Right renal cortex interstitium (tissue), 3 donors: ENCODE measurements around the gene NFIB. TPM values are rescaled to one million over a fixed set of nuclear protein-coding genes. Genes with fewer than 3 reads are reported as not detected.

ENCODE experiments used
- DNase-seq, 3 donors: peaks; one replicate each; pipeline ENCODE4 v3.0.0-alpha.2; 2013; ENCODE audit warnings: low read depth in 3 of 3, low spot score in 2 of 3
- polyA plus RNA-seq, 3 donors: library from polyadenylated mRNA; unstranded; fragments of 120-200 nt; gene quantifications; one replicate each; pipeline ENCODE4 v1.2.1, GENCODE V29; 2013; ENCODE audit not compliant: insufficient read length in 3 of 3

NFIB gene
- polyA plus RNA-seq, 3 donors: 18.1 to 19.9 (median 18.4) TPM

GRCh38 chr9:14307989-14308852 lies 5.7 kb downstream of the NFIB start:
- DNase-seq: no peak

DNA sequence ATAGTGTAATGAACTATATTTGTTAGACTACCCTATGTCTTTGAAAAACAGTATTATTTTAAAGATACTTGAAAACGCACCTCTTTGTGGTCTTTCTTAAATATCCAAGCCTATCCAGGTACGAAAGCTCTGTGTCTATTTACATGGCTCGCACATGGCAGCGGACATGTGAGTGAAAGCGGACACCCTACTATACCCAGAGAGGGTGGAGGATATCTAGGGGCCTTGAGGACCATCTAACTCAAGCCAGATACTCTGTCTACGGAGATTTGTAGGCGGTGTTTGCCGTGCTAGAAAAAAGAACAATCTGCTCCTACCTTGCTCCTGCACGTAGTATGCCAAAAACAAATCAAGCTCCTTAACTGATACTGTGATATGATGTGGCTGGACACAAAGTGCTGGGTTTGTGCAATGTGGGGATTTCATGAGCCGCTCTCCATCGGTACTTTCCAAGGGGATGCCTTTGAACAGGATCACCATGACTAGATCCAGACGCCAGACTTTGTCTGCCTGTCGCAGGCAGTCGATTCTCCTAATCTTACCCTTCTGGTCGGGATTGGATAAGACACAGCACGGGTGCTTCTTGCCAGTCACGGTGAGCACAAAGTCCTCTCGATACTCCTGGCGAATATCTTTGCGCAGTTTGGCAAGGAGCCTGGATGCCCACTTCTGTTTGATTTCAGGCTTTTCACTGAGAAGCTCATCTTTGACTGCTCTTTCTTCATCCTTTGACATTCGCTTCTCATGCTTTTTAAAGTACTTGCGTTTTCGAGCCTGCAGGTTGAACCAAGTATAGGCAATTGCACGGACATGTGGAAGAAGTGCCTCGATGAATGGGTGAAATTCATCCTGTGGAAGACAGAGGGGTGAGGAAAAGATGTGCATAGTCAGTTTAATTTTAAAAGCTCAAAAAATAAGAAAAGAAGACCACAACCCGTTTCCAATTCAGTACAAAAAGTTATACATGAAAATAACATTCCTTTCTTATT lies 7.0 kb downstream of the NFIB start:
- DNase-seq: no peak

DNA sequence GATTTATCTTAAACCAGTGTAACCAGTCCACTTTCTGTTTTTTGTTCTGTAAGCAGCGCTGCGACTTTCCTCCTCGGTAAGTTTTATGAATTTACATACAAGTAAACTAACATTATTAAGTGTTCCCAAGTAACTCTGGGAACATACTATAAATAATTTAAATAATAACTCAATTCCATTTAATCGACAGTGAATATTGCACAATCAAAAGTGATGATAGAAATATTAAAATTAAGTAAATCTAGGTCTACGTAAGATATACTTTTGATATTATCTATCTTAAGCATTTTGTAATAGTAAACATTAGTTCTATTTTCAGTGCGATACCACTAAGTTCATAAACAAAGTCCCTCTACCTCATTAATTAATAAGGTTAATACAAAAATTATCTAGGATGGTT lies 7.8 kb downstream of the NFIB start:
- DNase-seq: no peak

DNA sequence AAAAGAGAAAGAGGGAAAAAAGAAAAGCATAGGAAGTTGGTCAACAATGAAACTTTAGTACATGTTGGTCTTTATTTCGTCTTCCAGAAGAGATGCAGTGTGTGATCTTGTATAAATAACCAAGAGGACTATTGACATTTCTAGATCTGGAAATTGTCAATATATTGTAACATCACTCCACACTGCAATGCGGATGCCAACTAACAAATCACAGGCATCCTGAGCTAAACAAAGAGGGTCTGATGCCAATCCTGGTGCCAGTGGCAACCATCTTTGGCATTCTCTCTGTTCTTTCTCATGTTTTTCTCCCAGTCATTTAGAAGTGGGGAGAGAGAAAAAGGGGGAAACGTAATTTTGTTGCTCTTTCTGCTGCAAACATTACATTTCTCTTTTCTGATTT lies 9.7 kb downstream of the NFIB start:
- no peak for DNase-seq

GRCh38 chr9:14303521-14303920 lies 10.4 kb downstream of the NFIB start:
- DNase-seq: no peak

DNA sequence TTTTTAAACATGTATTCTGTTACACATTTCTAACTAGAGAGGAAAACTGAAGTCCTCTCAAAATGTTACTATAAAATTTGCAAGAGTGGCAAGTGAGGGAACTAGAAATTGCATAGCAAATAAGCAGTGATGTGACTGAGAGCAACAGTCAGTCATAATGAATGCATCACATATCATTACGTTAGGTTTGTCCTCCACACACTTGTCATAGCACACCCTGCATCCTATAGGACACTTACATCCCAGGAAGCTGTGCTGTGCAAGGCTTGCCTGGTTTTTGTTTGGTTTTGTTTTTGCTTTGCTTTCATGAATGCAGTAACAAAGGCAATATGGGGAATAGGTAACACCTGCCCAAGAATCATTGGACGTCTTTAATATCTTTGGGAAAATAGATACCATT lies 10.8 kb downstream of the NFIB start:
- no peak for DNase-seq

- DNase-seq: no peak
Observed at GRCh38 chr9:14302405-14302804, 11.5 kb downstream of the NFIB start.

DNA sequence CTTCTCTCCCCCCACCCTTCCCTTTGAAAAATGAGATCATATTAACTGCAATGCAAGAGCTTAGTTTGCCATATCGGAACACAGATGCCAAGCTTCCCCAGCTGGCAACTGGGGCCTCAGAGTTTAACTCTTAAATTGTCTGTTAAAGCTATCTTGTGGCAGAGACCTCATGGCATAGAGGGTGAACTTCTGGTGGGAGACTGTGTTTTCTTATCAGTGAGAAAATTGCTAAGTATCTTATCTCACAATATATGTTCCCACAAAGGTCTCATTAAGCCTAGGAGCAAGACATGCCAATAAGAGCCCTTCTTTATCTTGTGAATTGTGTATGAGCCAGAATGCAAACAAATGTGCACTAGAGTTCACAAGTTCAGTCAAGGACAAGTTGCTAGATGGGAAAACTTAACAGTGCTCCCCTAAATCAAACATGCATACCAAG lies 12.3 kb downstream of the NFIB start:
- no peak for DNase-seq

- no peak for DNase-seq
Observed at GRCh38 chr9:14301006-14301405, 12.9 kb downstream of the NFIB start.

DNA sequence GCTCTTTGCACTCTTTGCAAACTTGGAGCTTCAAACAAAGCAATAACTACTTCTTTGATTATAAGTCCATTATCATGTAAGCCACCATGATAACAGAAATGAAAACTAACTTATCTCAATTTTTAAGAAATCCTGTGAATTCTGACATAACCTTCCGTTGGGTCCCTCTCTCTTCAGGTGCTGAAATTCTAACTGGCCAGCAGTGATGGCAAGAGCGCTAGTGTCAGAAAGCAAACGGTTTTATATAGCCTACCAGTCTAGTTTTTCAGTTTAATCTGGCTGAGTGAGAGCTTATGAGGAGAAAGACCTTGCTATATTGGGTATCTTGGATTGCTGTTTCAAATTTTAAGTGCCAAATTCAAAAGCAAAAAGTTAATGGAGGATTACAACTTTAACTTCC lies 13.4 kb downstream of the NFIB start:
- DNase-seq: no peak

DNA sequence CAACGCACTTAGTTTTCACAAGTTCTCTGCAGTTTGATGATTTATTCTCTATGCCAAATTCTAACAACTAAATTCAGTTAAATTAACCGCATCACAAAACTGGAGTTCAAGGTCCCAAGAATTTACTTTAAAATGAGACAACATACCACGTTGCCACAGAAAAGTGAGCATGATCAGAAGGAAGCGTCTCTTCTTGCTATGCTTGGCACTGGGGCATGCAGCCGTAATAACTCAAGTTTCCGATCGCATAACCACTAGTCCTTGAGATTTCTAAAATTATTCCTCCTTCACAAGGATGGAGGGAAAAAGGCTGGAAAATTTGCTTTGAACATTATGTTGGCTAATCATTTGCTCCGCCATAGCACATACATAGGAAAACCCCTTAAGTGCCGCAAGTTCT lies 13.9 kb downstream of the NFIB start:
- DNase-seq: no peak

DNA sequence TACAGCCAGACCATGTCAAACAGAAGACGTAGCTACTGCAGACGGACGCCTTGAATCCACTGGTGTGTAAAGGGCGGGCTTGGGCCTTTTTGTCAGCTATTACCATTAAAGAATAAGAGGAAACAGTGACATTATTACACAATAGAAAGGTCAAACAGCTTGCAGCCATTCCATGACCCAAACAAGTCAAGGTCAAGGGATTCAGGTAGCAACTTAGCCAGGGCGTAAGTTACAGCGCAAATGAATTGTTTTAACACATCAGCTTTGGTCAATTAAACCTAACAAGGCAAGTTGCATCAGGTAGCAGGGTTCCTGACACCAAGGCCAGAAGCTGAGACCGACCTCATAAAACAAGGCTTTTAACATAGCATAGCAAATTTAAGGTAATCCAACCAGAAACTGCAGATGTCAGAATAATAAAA lies 15.3 kb downstream of the NFIB start:
- DNase-seq: no peak

DNA sequence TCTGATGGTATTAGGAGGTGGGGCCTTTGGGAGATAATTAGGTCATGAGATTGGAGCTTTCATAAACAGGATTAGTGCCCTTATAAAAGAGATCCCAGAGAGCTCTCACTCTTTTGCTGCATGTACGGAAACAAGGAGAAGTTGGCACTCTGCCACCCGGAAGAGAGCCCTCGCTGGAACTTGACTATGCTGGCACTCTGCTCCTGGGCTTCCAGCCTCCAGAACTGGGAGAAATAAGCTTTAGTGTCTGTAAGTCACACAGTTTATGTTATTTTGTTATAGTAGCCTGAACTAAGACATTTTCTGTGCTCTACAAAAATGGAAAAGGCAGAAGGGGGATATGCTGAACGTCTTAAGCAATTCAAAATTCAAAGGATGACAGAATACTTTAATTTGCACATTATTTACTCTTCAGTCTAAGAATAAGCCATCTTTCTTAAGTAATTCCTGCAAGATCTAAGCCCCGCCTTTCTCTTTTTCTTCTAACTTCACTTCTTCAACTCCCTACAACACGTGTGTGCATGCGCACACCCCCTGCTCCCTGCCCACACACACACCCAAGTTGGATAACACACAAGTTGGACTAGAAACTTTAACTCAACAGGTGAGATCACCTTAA lies 17.3 kb downstream of the NFIB start:
- no peak for DNase-seq

- DNase-seq: no peak
Observed at GRCh38 chr9:14294659-14295058, 19.3 kb downstream of the NFIB start.

- no peak for DNase-seq
Observed at GRCh38 chr9:14293801-14294200, 20.1 kb downstream of the NFIB start.

- DNase-seq: no peak
Observed at GRCh38 chr9:14292181-14292739, 21.7 kb downstream of the NFIB start.

DNA sequence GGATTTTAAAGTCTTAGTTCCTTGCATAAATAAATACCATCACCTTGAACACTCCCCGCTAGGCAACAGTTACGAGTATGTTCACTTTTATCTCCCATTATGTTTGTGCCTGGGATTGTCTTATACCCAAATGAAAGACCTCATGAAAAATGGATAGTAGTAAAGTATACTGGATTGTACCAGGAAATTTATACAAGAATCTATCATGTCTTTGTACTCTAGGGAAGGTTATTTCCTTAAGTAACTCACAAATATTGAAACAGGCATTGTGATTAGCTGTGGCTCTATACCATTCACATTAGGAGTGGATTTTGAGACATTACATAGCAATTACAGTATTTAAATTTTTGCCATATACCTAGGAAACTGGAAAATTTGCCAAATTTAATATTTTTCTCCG lies 24.0 kb downstream of the NFIB start:
- no peak for DNase-seq

- no peak for DNase-seq
Observed at GRCh38 chr9:14288433-14288832, 25.5 kb downstream of the NFIB start.

GRCh38 chr9:14286121-14286520 lies 27.8 kb downstream of the NFIB start:
- DNase-seq: no peak

DNA sequence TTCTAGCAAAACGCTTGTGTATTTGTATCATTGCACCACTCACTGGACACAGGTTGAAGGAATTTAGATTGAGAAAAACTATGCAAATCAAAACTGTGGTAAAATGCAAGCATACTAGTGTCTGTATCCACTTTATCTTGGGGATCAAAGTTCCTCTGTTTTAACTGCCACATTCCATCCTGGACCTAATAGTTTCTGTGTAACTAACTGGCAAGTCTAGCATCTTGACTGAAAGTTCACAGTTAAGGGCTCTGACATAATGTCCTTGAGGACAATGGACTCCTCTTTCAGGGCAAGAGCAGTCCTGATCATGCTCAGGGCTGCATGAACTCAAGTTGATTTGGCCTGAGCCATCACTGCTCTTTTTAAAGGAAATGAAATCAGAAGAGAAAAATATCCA lies 30.7 kb downstream of the NFIB start:
- no peak for DNase-seq

- no peak for DNase-seq
Observed at GRCh38 chr9:14281876-14282275, 32.1 kb downstream of the NFIB start.
